H1 (cell line): Measurements from ENCODE around the gene DNAAF8. TPM values are rescaled to one million over a fixed set of nuclear protein-coding genes. Genes with fewer than 3 reads are reported as not detected.

ENCODE experiments used
- CTCF ChIA-PET: fragments of 300-600 bp; sonication (Branson Sonifier 250); formaldehyde crosslinking; loops from one replicate; lab custom pipeline; 2021; ENCODE audit not compliant: partially characterized antibody; lab: Charles Lee
- POLR2A ChIA-PET: fragments of 300-600 bp; sonication (Branson Sonifier 250); formaldehyde crosslinking; loops from one replicate; lab custom pipeline; 2021; ENCODE audit warnings: inconsistent platforms; ENCODE audit not compliant: partially characterized antibody; lab: Charles Lee
- DNase-seq, 2 experiments: peaks; one replicate each; pipeline versions ENCODE4 v3.0.0 to v3.0.0-alpha.2; 2010 to 2022; ENCODE audit warnings: low spot score in 2 of 2, low read depth in 1 of 2, mixed read lengths in 1 of 2
- FAIRE-seq: peaks from 2 replicates; lab custom pipeline; 2011; peaks lifted over from hg19 to GRCh38; lab: Jason Lieb, UNC
- H2AFZ ChIP-seq: 2 replicates; pipeline ENCODE4 v1.8.1; 2012; ENCODE audit warnings: low read length, inconsistent platforms
- H2AK5ac ChIP-seq: 2 replicates; pipeline ENCODE4 v1.6.1; 2013; ENCODE audit warnings: low read depth, low read length
- H2BK120ac ChIP-seq: replicated peaks from 2 replicates; pipeline ENCODE3; 2013; ENCODE audit warnings: low read depth, low read length, inconsistent platforms
- H2BK12ac ChIP-seq: 2 replicates; pipeline ENCODE4 v1.6.1; 2013; ENCODE audit warnings: low read depth, low read length
- H2BK15ac ChIP-seq: 2 replicates; pipeline ENCODE4 v1.6.1; 2013; ENCODE audit warnings: low read length
- H2BK20ac ChIP-seq: 2 replicates; pipeline ENCODE4 v1.6.1; 2013; ENCODE audit warnings: low read length
- H2BK5ac ChIP-seq: 2 replicates; pipeline ENCODE4 v1.6.1; 2013; ENCODE audit warnings: low read depth, low read length
- H3K14ac ChIP-seq: 2 replicates; pipeline ENCODE4 v1.6.1; 2013; ENCODE audit warnings: inconsistent platforms; ENCODE audit not compliant: insufficient read length
- H3K18ac ChIP-seq: 2 replicates; pipeline ENCODE4 v1.6.1; 2013; ENCODE audit warnings: low read length; ENCODE audit errors: extremely low read depth
- H3K23ac ChIP-seq: 2 replicates; pipeline ENCODE4 v1.6.1; 2013; ENCODE audit warnings: inconsistent platforms; ENCODE audit not compliant: insufficient read length
- H3K23me2 ChIP-seq: 2 replicates; pipeline ENCODE4 v1.6.1; 2013; ENCODE audit warnings: low read depth, low read length
- H3K27ac ChIP-seq: 2 replicates; pipeline ENCODE4 v1.6.1; 2011; ENCODE audit warnings: low read depth, low read length, inconsistent platforms
- H3K27me3 ChIP-seq, 4 experiments: replicated peaks in 1 of 4; 1 replicate in 1 of 4; 2 replicates in 3 of 4; pipeline versions ENCODE4 v1.6.1 to v1.8.1; 2011 to 2013; ENCODE audit warnings: low read length in 3 of 4, mild to moderate bottlenecking in 3 of 4, inconsistent platforms in 2 of 4, mixed read lengths in 2 of 4, moderate library complexity in 1 of 4; ENCODE audit not compliant: control insufficient read depth in 3 of 4, insufficient read depth in 3 of 4; ENCODE audit errors: extremely low read depth in 1 of 4
- H3K36me3 ChIP-seq, 4 experiments: 2 replicates each; pipeline versions ENCODE4 v1.6.1 to v1.8.1; 2011 to 2013; ENCODE audit warnings: mild to moderate bottlenecking in 4 of 4, low read length in 3 of 4, moderate library complexity in 2 of 4, control low read depth in 1 of 4, inconsistent platforms in 1 of 4; ENCODE audit not compliant: insufficient read depth in 4 of 4, control insufficient read depth in 2 of 4
- H3K4ac ChIP-seq: replicated peaks from 2 replicates; pipeline ENCODE3; 2013; ENCODE audit warnings: low read length, low read depth, mixed read lengths, inconsistent platforms; ENCODE audit not compliant: insufficient read length
- H3K4me1 ChIP-seq, 4 experiments: replicated peaks in 1 of 4; 1 replicate in 1 of 4; 2 replicates in 3 of 4; pipeline versions ENCODE4 v1.6.1 to v1.8.1; 2011 to 2013; ENCODE audit warnings: low read length in 3 of 4, inconsistent platforms in 2 of 4, mixed read lengths in 1 of 4; ENCODE audit not compliant: insufficient read depth in 4 of 4, control insufficient read depth in 3 of 4
- H3K4me2 ChIP-seq, 2 experiments: 2 replicates each; pipeline versions ENCODE4 v1.6.1 to v1.8.1; 2011 to 2013; ENCODE audit warnings: low read depth in 2 of 2, low read length in 2 of 2, control low read depth in 1 of 2, inconsistent platforms in 1 of 2, mild to moderate bottlenecking in 1 of 2; ENCODE audit not compliant: insufficient read depth in 1 of 2
- H3K4me3 ChIP-seq, 4 experiments: fragments of 200-600, 300-600 bp in 1 of 4; sonication (generic), shearing (Covaris generic), sonication (Bioruptor Twin) in 1 of 4; 2 replicates each; pipeline versions ENCODE4 v1.5.1 to v1.8.1; 2011 to 2016; ENCODE audit warnings: low read length in 4 of 4, low read depth in 3 of 4, control low read depth in 2 of 4, inconsistent platforms in 2 of 4, mild to moderate bottlenecking in 2 of 4, mixed read lengths in 1 of 4, moderate library complexity in 1 of 4; ENCODE audit not compliant: insufficient read depth in 2 of 4; ENCODE audit errors: extremely low read depth in 1 of 4
- H3K56ac ChIP-seq: replicated peaks from 2 replicates; pipeline ENCODE3; 2013; ENCODE audit warnings: low read depth, mild to moderate bottlenecking, mixed read lengths, low read length, inconsistent platforms; ENCODE audit not compliant: insufficient read length
- H3K79me1 ChIP-seq: 2 replicates; pipeline ENCODE4 v1.6.1; 2013; ENCODE audit warnings: low read depth, low read length, control low read depth
- H3K79me2 ChIP-seq, 2 experiments: 2 replicates each; pipeline versions ENCODE4 v1.6.1 to v1.8.1; 2012 to 2013; ENCODE audit warnings: low read length in 2 of 2, mild to moderate bottlenecking in 2 of 2, inconsistent platforms in 1 of 2; ENCODE audit not compliant: insufficient read depth in 2 of 2, control insufficient read depth in 1 of 2
- H3K9ac ChIP-seq, 4 experiments: replicated peaks in 1 of 4; 1 replicate in 1 of 4; 2 replicates in 3 of 4; pipeline versions ENCODE4 v1.6.1 to v1.8.1; 2011 to 2013; ENCODE audit warnings: low read depth in 3 of 4, low read length in 3 of 4, control low read depth in 2 of 4, mild to moderate bottlenecking in 2 of 4, moderate library complexity in 2 of 4, inconsistent platforms in 1 of 4; ENCODE audit errors: extremely low read depth in 1 of 4
- H3K9me3 ChIP-seq, 2 experiments: 2 replicates each; pipeline versions ENCODE4 v1.6.1 to v1.8.1; 2012 to 2013; ENCODE audit warnings: mild to moderate bottlenecking in 2 of 2, moderate library complexity in 2 of 2, control low read depth in 1 of 2, inconsistent platforms in 1 of 2, low read depth in 1 of 2, low read length in 1 of 2, mixed read lengths in 1 of 2; ENCODE audit not compliant: insufficient read depth in 2 of 2
- H4K20me1 ChIP-seq, 2 experiments: replicated peaks in 1 of 2; 2 replicates each; pipeline versions ENCODE3 to v1.8.1; 2011 to 2013; ENCODE audit warnings: inconsistent platforms in 2 of 2, low read length in 2 of 2, mild to moderate bottlenecking in 1 of 2; ENCODE audit not compliant: insufficient read depth in 2 of 2, control insufficient read depth in 1 of 2
- H4K5ac ChIP-seq: 2 replicates; pipeline ENCODE4 v1.6.1; 2013; ENCODE audit warnings: low read length, low read depth, mixed read lengths, inconsistent platforms; ENCODE audit not compliant: insufficient read length
- H4K8ac ChIP-seq: 2 replicates; pipeline ENCODE4 v1.8.0; 2013; ENCODE audit warnings: mild to moderate bottlenecking, moderate library complexity, low read length, inconsistent platforms; ENCODE audit not compliant: insufficient read depth; ENCODE audit errors: extremely low read depth
- H4K91ac ChIP-seq: replicated peaks from 2 replicates; pipeline ENCODE3; 2013; ENCODE audit warnings: low read length, mixed read lengths, inconsistent platforms; ENCODE audit not compliant: insufficient read length
- CHD2 ChIP-seq: IDR thresholded peaks from 2 replicates; pipeline ENCODE4 v1.6.1; 2012; ENCODE audit warnings: low read length, improper control_type of control experiment
- POLR2AphosphoS5 ChIP-seq: IDR thresholded peaks from 2 replicates; pipeline ENCODE4 v1.6.1; 2011; ENCODE audit warnings: low read depth, low read length
- WGBS, 2 experiments: shearing (Covaris generic) in 1 of 2; methylation state at CpG; one replicate each; pipeline versions ENCODE4 v1.1.6 to v1.1.7; 2013 to 2015; ENCODE audit warnings: low lambda C conversion rate in 2 of 2, mixed read lengths in 2 of 2, inconsistent platforms in 1 of 2, low coverage in 1 of 2, missing lambda C conversion rate in 1 of 2; ENCODE audit not compliant: insufficient replicate concordance in 2 of 2, insufficient coverage in 1 of 2, insufficient read length in 1 of 2; ENCODE audit errors: extremely low coverage in 1 of 2, missing lambda C conversion rate in 1 of 2; 5-methylcytosine and 5-hydroxymethylcytosine counted together
- polyA plus RNA-seq, 7 experiments: library from polyadenylated mRNA; depleted of rRNA in 3 of 7; stranded (reverse) in 5 of 7; unstranded in 2 of 7; fragments of >200 nt in 5 of 7; fragments of 200-250 nt in 2 of 7; gene quantifications; 1 replicate in 5 of 7; 2 replicates in 1 of 7; 4 replicates in 1 of 7; pipeline versions ENCODE4 v1.2.1 to v1.2.3, GENCODE V29; 2011 to 2013; ENCODE audit warnings: missing spikeins in 2 of 7, mixed read lengths in 2 of 7
- total RNA-seq: library from RNA; stranded (reverse); fragmentation: NEBNext Ultra II Directional; extraction: Animal tissue kit (Norgen Biotek cat#: 25700); gene quantifications from 2 replicates; pipeline ENCODE4 v1.2.1, GENCODE V29; 2021

Gene DNAAF8
- total and polyA plus RNA-seq, 2 of the 8 experiments (the other 6 are each of a cell fraction or from before 2014, with no cell fraction given): 0.39 TPM; not detected in 1

GRCh38 chr16:4696905-4697847 lies 37.2 kb upstream of the DNAAF8 start:
- ChIA-PET POLR2A (interaction anchor here (0.5 to 5.4 kb wide), 7 partner anchors 8 to 95 kb away, joined by 3 to 59 read pairs (median 3); no protein-coding TSS in a partner anchor), CTCF (interaction anchor here (0.7 to 2.8 kb wide), 4 partner anchors 10 to 259 kb away, joined by 3 to 6 read pairs (median 5); no protein-coding TSS in a partner anchor)
- H3K4ac ChIP-seq: no peak overlapping the region
- peaks cover 21 to 43% (median 39%) of the 10 kb centered on the region in 4 experiments for H3K36me3 ChIP-seq
- H3K4me3 ChIP-seq: no peak overlapping the region
- H4K91ac ChIP-seq: no peak overlapping the region
- WGBS, 2 experiments: 92% methylated on average over 33 of the region's 33 CpGs; no CpG with 5 or more reads in 1 of the 2 experiments
- H2BK12ac ChIP-seq: no peak overlapping the region
- peak overlapping the region; percentile 0; the same call in 1 of the 2 replicates for H4K8ac ChIP-seq
- H3K23me2 ChIP-seq: peaks cover 8% of the 10 kb centered on the region; the same call in 1 of the 2 replicates
- no peak overlapping the region for H3K27ac ChIP-seq
- H3K14ac ChIP-seq: no peak overlapping the region
- no peaks in the 10 kb centered on the region for H3K27me3 ChIP-seq
- no peak overlapping the region for H2BK120ac ChIP-seq
- H2BK15ac ChIP-seq: no peak overlapping the region
- no peak for DNase-seq
- no peak overlapping the region for H2AK5ac ChIP-seq
- no peak for FAIRE-seq
- peaks cover 0 to 25% of the 10 kb centered on the region in 2 experiments for H4K20me1 ChIP-seq
- peak; percentile 8; the same call in 1 of the 2 replicates for TF ChIP-seq POLR2AphosphoS5
- no peak for TF ChIP-seq CHD2
- H3K4me1 ChIP-seq: peaks cover 0 to 7% (median 5%) of the 10 kb centered on the region in 4 experiments; a peak in 4 of 7 replicates
- no peak overlapping the region for H3K23ac ChIP-seq
- H3K9me3 ChIP-seq: no peaks in the 10 kb centered on the region
- no peak overlapping the region for H3K9ac ChIP-seq
- H3K56ac ChIP-seq: no peak overlapping the region
- H3K18ac ChIP-seq: no peak overlapping the region
- no peaks in the 10 kb centered on the region for H3K79me1 ChIP-seq
- no peak overlapping the region for H2BK20ac ChIP-seq
- no peak overlapping the region for H4K5ac ChIP-seq
- no peak overlapping the region for H2AFZ ChIP-seq
- peaks cover 0 to 2% of the 10 kb centered on the region in 2 experiments; a peak in 1 of 4 replicates for H3K79me2 ChIP-seq
- no peak overlapping the region for H3K4me2 ChIP-seq
- H2BK5ac ChIP-seq: no peak overlapping the region
